ENCODE measurements around the gene ZBTB48.

DNA sequence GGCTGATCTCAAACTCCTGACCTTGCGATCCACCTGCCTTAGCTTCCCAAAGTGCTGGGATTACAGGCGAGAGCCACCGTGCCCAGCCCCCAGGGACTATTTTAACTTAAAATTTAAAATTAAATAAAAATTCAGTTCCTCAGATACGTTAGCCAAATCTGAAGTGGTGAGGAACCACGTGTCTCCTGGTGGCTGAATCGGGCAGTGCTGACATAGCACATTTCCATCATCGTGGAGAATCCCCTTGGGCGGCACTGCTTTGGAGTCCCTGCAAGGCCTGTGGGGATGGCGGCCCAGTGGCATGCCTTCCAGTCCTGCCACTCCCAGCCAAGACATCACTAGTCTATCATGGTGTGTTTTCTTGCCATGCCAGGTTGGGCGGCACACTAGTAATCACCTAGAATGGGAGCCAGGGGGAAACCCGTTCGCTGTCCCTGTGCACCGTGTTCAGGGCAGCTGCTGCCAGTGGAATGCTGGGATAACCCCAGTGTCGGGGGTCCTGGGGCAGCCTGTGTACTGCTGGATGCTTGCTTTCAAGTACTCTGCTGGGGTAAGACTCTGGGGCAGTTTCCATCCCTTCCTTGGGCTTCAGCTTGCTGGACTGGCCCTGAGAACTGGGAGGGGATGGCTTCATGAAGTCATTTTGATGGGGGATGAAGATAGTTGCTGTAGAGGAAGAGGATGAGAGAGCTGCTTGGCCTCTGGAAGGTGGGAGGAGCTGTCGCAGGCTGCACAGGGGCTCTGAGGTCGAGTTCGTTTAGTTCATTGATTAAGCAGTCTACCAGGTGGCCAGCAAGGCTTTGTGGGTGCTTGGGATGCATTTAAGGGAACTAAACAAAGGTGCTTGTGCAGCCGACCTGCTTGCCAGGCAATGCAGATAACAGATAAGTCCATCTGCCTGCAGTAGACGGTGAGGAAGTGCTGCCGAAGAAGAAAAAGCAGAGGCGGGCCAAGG, 4.6 kb downstream of the ZBTB48 start:
- TF ChIP-seq POLR2AphosphoS5 (IDR thresholded peaks at IDR 0.05; ENCODE audit: borderline replicate concordance, low read depth, low read length) (no peak), EZH2 (IDR thresholded peaks at IDR 0.05) (no peak)
